Esophagus (tissue), 2 donors: ENCODE measurements around the gene CHAMP1. TPM values are rescaled to one million over a fixed set of nuclear protein-coding genes. Genes with fewer than 3 reads are reported as not detected.
A peak's percentile ranks its signal among the peaks of the same experiment; 100 is the strongest.

Experiments
- H3K27ac ChIP-seq, 2 donors: one replicate each; pipeline ENCODE4 v1.5.1; 2013; ENCODE audit warnings: low read depth in 2 of 2, mild to moderate bottlenecking in 2 of 2, inconsistent platforms in 1 of 2, low read length in 1 of 2, moderate library complexity in 1 of 2
- H3K27me3 ChIP-seq, 2 donors: one replicate each; pipeline ENCODE4 v1.6.1; 2013; ENCODE audit warnings: low read length in 2 of 2, control low read depth in 1 of 2, mild to moderate bottlenecking in 1 of 2; ENCODE audit not compliant: insufficient read depth in 2 of 2, control insufficient read depth in 1 of 2
- H3K36me3 ChIP-seq, 2 donors: one replicate each; pipeline ENCODE4 v1.6.1; 2013; ENCODE audit warnings: low read length in 1 of 2; ENCODE audit not compliant: control insufficient read depth in 2 of 2, insufficient read depth in 2 of 2
- H3K4me1 ChIP-seq, 2 donors: one replicate each; pipeline ENCODE4 v1.6.1; 2013; ENCODE audit warnings: low read length in 1 of 2; ENCODE audit not compliant: control insufficient read depth in 2 of 2, insufficient read depth in 2 of 2
- H3K4me3 ChIP-seq, 2 donors: one replicate each; pipeline ENCODE4 v1.5.1; 2013; ENCODE audit warnings: low read length in 2 of 2, mild to moderate bottlenecking in 2 of 2, low read depth in 1 of 2, moderate library complexity in 1 of 2
- H3K9me3 ChIP-seq, 2 donors: one replicate each; pipeline ENCODE4 v1.6.1; 2013; ENCODE audit warnings: mild to moderate bottlenecking in 2 of 2, low read depth in 1 of 2, low read length in 1 of 2, moderate library complexity in 1 of 2; ENCODE audit not compliant: control insufficient read depth in 2 of 2, insufficient read depth in 1 of 2
- WGBS, 2 donors: extraction: QIAGEN DNeasy Blood & Tissue Kit; methylation state at CpG; one replicate each; pipeline ENCODE4 v1.1.7; 2013; 5-methylcytosine and 5-hydroxymethylcytosine counted together
- polyA plus RNA-seq, 2 donors: library from polyadenylated mRNA; stranded (reverse); fragments of 200-250 nt; gene quantifications; one replicate each; pipeline ENCODE4 v1.2.3, GENCODE V29; 2013
- donor health status: healthy with polysubstance abuse.
- donor health status: Bipolar disorder and iron deficiency.

Gene CHAMP1
- polyA plus RNA-seq, 2 donors = 2.9 to 4.4 TPM

- Histone ChIP-seq H3K27ac (peak overlapping the region; percentile 12 to 20), H3K4me3 (no peak overlapping the region)
- WGBS, 2 donors = 90% methylated on average over 2 of the region's 2 CpGs
Observed at GRCh38 chr13:114279758-114280355, 34.4 kb upstream of the CHAMP1 start.

GRCh38 chr13:114281351-114282040, 32.8 kb upstream of the CHAMP1 start, which contains the start of gene UPF3A:
Gene UPF3A, plus strand, starts transcription at chr13:114281601. Its CDS starts 39 bp downstream, at chr13:114281640.
- Histone ChIP-seq H3K4me1 (no peaks in the 10 kb centered on the region), H3K9me3 (no peaks in the 10 kb centered on the region), H3K27ac (peak within 1 kb of the TSS; percentile 92 to 99), H3K4me3 (peak within 1 kb of the TSS; percentile 73 to 76), H3K27me3 (no peaks in the 10 kb centered on the region), H3K36me3 (peaks cover 0 to 2% of the 10 kb centered on the region in 2 donors)
- WGBS, 2 donors = 1% methylated on average over 51 to 87 of the region's 89 CpGs

More at GRCh38 chr13:114279758-114280355, 34.4 kb upstream of the CHAMP1 start:
- no peaks in the 10 kb centered on the region for H3K27me3 ChIP-seq
- H3K36me3 ChIP-seq = peaks cover 0 to 4% of the 10 kb centered on the region in 2 donors
- H3K9me3 ChIP-seq = no peaks in the 10 kb centered on the region
- H3K4me1 ChIP-seq = no peaks in the 10 kb centered on the region

- no peaks in the 10 kb centered on the region for H3K27me3 ChIP-seq
- no peaks in the 10 kb centered on the region for H3K9me3 ChIP-seq
- H3K4me1 ChIP-seq = no peaks in the 10 kb centered on the region
- H3K36me3 ChIP-seq = peaks cover 3 to 5% of the 10 kb centered on the region in 2 donors
- 1% methylated on average over 49 to 50 of the region's 50 CpGs for WGBS, 2 donors
- peak overlapping the region; percentile 92 to 99 for H3K27ac ChIP-seq
- peak overlapping the region; percentile 71 to 76 for H3K4me3 ChIP-seq
Observed at GRCh38 chr13:114282041-114282670, 32.1 kb upstream of the CHAMP1 start.

- WGBS, 2 donors = 61 to 67% methylated on average over 3 of the region's 3 CpGs
- H3K27ac ChIP-seq = peak overlapping the region in 1 of 2 donors; percentile 19
- no peaks in the 10 kb centered on the region for H3K4me1 ChIP-seq
- H3K4me3 ChIP-seq = no peak overlapping the region
- H3K27me3 ChIP-seq = no peaks in the 10 kb centered on the region
- no peaks in the 10 kb centered on the region for H3K9me3 ChIP-seq
- peaks cover 3 to 6% of the 10 kb centered on the region in 2 donors for H3K36me3 ChIP-seq
Observed at GRCh38 chr13:114283576-114283975, 30.7 kb upstream of the CHAMP1 start.

GRCh38 chr13:114284680-114285079, 29.6 kb upstream of the CHAMP1 start:
- Histone ChIP-seq H3K4me3 (no peak overlapping the region), H3K4me1 (no peaks in the 10 kb centered on the region), H3K9me3 (no peaks in the 10 kb centered on the region), H3K36me3 (peaks cover 3 to 10% of the 10 kb centered on the region in 2 donors), H3K27ac (no peak overlapping the region), H3K27me3 (no peaks in the 10 kb centered on the region)
- WGBS, 2 donors = 97 to 98% methylated on average over 8 of the region's 8 CpGs

- Histone ChIP-seq H3K4me1 (no peaks in the 10 kb centered on the region), H3K27me3 (no peaks in the 10 kb centered on the region), H3K4me3 (no peak overlapping the region), H3K27ac (no peak overlapping the region), H3K9me3 (no peaks in the 10 kb centered on the region), H3K36me3 (peaks cover 8 to 16% of the 10 kb centered on the region in 2 donors)
- WGBS, 2 donors = 77 to 82% methylated on average over 4 of the region's 4 CpGs
Observed at GRCh38 chr13:114285166-114285808, 29.0 kb upstream of the CHAMP1 start.

GRCh38 chr13:114286808-114287207, 27.5 kb upstream of the CHAMP1 start:
- Histone ChIP-seq H3K4me3 (no peak overlapping the region), H3K9me3 (no peaks in the 10 kb centered on the region), H3K27ac (no peak overlapping the region), H3K36me3 (peaks cover 9 to 18% of the 10 kb centered on the region in 2 donors), H3K27me3 (no peaks in the 10 kb centered on the region), H3K4me1 (no peaks in the 10 kb centered on the region)
- WGBS, 2 donors = 94 to 95% methylated on average over 8 of the region's 8 CpGs

GRCh38 chr13:114288157-114288591, 26.1 kb upstream of the CHAMP1 start:
- Histone ChIP-seq H3K9me3 (no peaks in the 10 kb centered on the region), H3K4me3 (no peak overlapping the region), H3K27ac (no peak overlapping the region), H3K27me3 (no peaks in the 10 kb centered on the region), H3K36me3 (peaks cover 9 to 25% of the 10 kb centered on the region in 2 donors), H3K4me1 (no peaks in the 10 kb centered on the region)
- 91 to 94% methylated on average over 8 of the region's 8 CpGs for WGBS, 2 donors

GRCh38 chr13:114296448-114296847, 17.9 kb upstream of the CHAMP1 start:
- Histone ChIP-seq H3K9me3 (no peaks in the 10 kb centered on the region), H3K27me3 (no peaks in the 10 kb centered on the region), H3K4me1 (no peaks in the 10 kb centered on the region), H3K36me3 (peaks cover 5 to 30% of the 10 kb centered on the region in 2 donors), H3K4me3 (no peak overlapping the region), H3K27ac (no peak overlapping the region)
- WGBS, 2 donors = 91 to 92% methylated on average over 10 of the region's 10 CpGs
